ENCODE data around the gene SRPK1. TPM values are rescaled to one million over a fixed set of nuclear protein-coding genes. Genes with fewer than 3 reads are reported as not detected.
"Not testable (repeated sequence)": the region's sequence is repeated elsewhere in the genome, so short reads cannot be mapped to it uniquely, and the experiment has no call there.

The SRPK1 gene
- total and polyA plus RNA-seq, 8 donors: 8.8 to 34.9 (median 27.1) TPM

GRCh38 chr6:35911871-35912653 is 8.8 kb downstream of the SRPK1 start:
- ATAC-seq (peak in 1 of 4 donors; percentile 25), FAIRE-seq (no peak), DNase-seq (peak in 1 of 6 donors; percentile 22)
- Histone ChIP-seq H3K4me3 (no peak overlapping the region), H3K9me3 (no peaks in the 10 kb centered on the region), H3K36me3 (peaks cover 0 to 4% (median 3%) of the 10 kb centered on the region in 3 donors), H3K27ac (no peak overlapping the region), H3K4me1 (no peaks in the 10 kb centered on the region), H3K27me3 (no peaks in the 10 kb centered on the region)
- TF ChIP-seq CTCF (IDR thresholded peaks at IDR 0.05): no peak
- intact Hi-C loops (cut with DNase I): no loop called here
- 92 to 94% methylated on average over 8 of the region's 8 CpGs for WGBS, 2 donors

GRCh38 chr6:35909571-35909970 is 11.3 kb downstream of the SRPK1 start:
- H3K4me1 ChIP-seq; intact Hi-C loops (cut with DNase I); ATAC-seq; FAIRE-seq; H3K9me3 ChIP-seq; H3K36me3 ChIP-seq; H3K27ac ChIP-seq; DNase-seq; H3K4me3 ChIP-seq; H3K27me3 ChIP-seq: not testable (repeated sequence)
- WGBS, 2 donors: 98 to 100% methylated on average over 2 of the region's 2 CpGs

GRCh38 chr6:35908753-35909401 is 12.0 kb downstream of the SRPK1 start:
- FAIRE-seq; intact Hi-C loops (cut with DNase I); H3K27me3 ChIP-seq; ATAC-seq; H3K4me3 ChIP-seq; H3K4me1 ChIP-seq; H3K36me3 ChIP-seq; DNase-seq; H3K9me3 ChIP-seq; H3K27ac ChIP-seq: not testable (repeated sequence)
- WGBS, 2 donors: 98 to 100% methylated on average over 5 of the region's 5 CpGs

- Histone ChIP-seq H3K36me3 (peaks cover 0 to 3% (median under 1%) of the 10 kb centered on the region in 3 donors), H3K4me3 (no peak overlapping the region), H3K27me3 (no peaks in the 10 kb centered on the region), H3K4me1 (no peaks in the 10 kb centered on the region), H3K9me3 (no peaks in the 10 kb centered on the region), H3K27ac (no peak overlapping the region)
- intact Hi-C loops (cut with DNase I): no loop called here
- 96% methylated on average over 6 of the region's 6 CpGs for WGBS, 2 donors
- no peak for TF ChIP-seq CTCF (IDR thresholded peaks at IDR 0.05)
- ATAC-seq (no peak), FAIRE-seq (no peak), DNase-seq (no peak)
Observed at GRCh38 chr6:35907750-35908149, 13.1 kb downstream of the SRPK1 start.

GRCh38 chr6:35906499-35906846 is 14.4 kb downstream of the SRPK1 start:
- FAIRE-seq (no peak), ATAC-seq (no peak), DNase-seq (no peak)
- no peak overlapping the region for H3K4me3 ChIP-seq
- intact Hi-C loops (cut with DNase I): no loop called here
- H3K4me1 ChIP-seq: no peaks in the 10 kb centered on the region
- no peaks in the 10 kb centered on the region for H3K27me3 ChIP-seq
- WGBS, 2 donors: 64 to 72% methylated on average over 2 of the region's 2 CpGs
- no peak overlapping the region for H3K27ac ChIP-seq
- TF ChIP-seq CTCF (IDR thresholded peaks at IDR 0.05): no peak
- peaks cover 0 to 3% (median 0%) of the 10 kb centered on the region in 3 donors for H3K36me3 ChIP-seq
- no peaks in the 10 kb centered on the region for H3K9me3 ChIP-seq
